HCT116 (cell line): ENCODE data around the gene ADAP2. TPM values are rescaled to one million over a fixed set of nuclear protein-coding genes. Genes with fewer than 3 reads are reported as not detected.

Source experiments
- ATAC-seq: fragments of 200-7000 bp; cut with Tn5 transposase; 2 replicates; pipeline ENCODE4 v1.9.1; 2020; ENCODE audit warnings: mild to moderate bottlenecking, moderate library complexity
- BruUV-seq: library from RNA; stranded (reverse); fragments of 400-500 nt; replicated peaks from 2 replicates; lab custom pipeline; 2021; lab: Mats Ljungman, UMichigan
- CTCF ChIA-PET: fragments of 300-600 bp; sonication (Branson Sonifier 250); formaldehyde crosslinking; loops from one replicate; lab custom pipeline; 2021; ENCODE audit warnings: antibody characterized with exemption; lab: Charles Lee
- POLR2A ChIA-PET: fragments of 300-600, 350-600 bp; sonication (Branson Sonifier 250); formaldehyde crosslinking; loops from one replicate; lab custom pipeline; 2021; ENCODE audit warnings: antibody characterized with exemption; lab: Charles Lee
- RAD21 ChIA-PET, 2 experiments: fragments of 300-600 bp; sonication (Branson Sonifier 250); formaldehyde crosslinking; loops; one replicate each; lab custom pipeline; 2023; ENCODE audit warnings: low total read pairs in 2 of 2; ENCODE audit not compliant: uncharacterized antibody in 2 of 2, unreplicated experiment in 2 of 2, low non-redundant PET in 1 of 2; lab: Charles Lee
- DNase-seq: peaks from one replicate; pipeline ENCODE4 v3.0.0-alpha.2; 2010; ENCODE audit warnings: low read depth, low spot score
- H2AFZ ChIP-seq: fragments of 200-600 bp; shearing (Covaris generic), sonication (generic); 2 replicates; pipeline ENCODE4 v1.6.1; 2017; ENCODE audit warnings: low read depth, mixed run types, mixed read lengths, antibody characterized with exemption, low read length; ENCODE audit not compliant: poor library complexity, severe bottlenecking
- H3K27ac ChIP-seq: 2 replicates; pipeline ENCODE4 v1.5.1; 2012; ENCODE audit warnings: low read depth, low read length
- H3K27me3 ChIP-seq: fragments of 200-600 bp; sonication (generic); 2 replicates; pipeline ENCODE4 v1.6.1; 2016; ENCODE audit warnings: mixed run types, low read length, mixed read lengths; ENCODE audit not compliant: insufficient read depth
- H3K36me3 ChIP-seq, 2 experiments: fragments of 200-500 bp in 1 of 2; fragments of 200-600 bp in 1 of 2; sonication (Bioruptor generic) in 1 of 2; sonication (generic) in 1 of 2; 2 replicates each; pipeline versions ENCODE4 v1.5.1 to v1.6.1; 2014 to 2016; ENCODE audit warnings: low read length in 2 of 2, inconsistent platforms in 1 of 2, mixed read lengths in 1 of 2, mixed run types in 1 of 2; ENCODE audit not compliant: insufficient read depth in 2 of 2, control insufficient read depth in 1 of 2
- H3K4me1 ChIP-seq, 2 experiments: fragments of 200-600 bp in 1 of 2; sonication (generic) in 1 of 2; 2 replicates each; pipeline versions ENCODE4 v1.5.1 to v1.6.1; 2012 to 2017; ENCODE audit warnings: low read length in 2 of 2, inconsistent platforms in 1 of 2, mild to moderate bottlenecking in 1 of 2, mixed read lengths in 1 of 2, mixed run types in 1 of 2, moderate library complexity in 1 of 2; ENCODE audit not compliant: insufficient read depth in 2 of 2, control insufficient read depth in 1 of 2
- H3K4me2 ChIP-seq: fragments of 200-600 bp; sonication (generic); 2 replicates; pipeline ENCODE4 v1.6.1; 2017; ENCODE audit warnings: mixed run types, low read length, mixed read lengths
- H3K4me3 ChIP-seq, 2 experiments: fragments of 200-600 bp in 1 of 2; sonication (generic) in 1 of 2; replicated peaks in 1 of 2; 2 replicates each; pipeline ENCODE4 v1.5.1; 2011 to 2016; ENCODE audit warnings: low read length in 2 of 2, control low read depth in 1 of 2, low read depth in 1 of 2, mild to moderate bottlenecking in 1 of 2, mixed read lengths in 1 of 2, mixed run types in 1 of 2
- H3K79me2 ChIP-seq: fragments of 200-600 bp; sonication (generic); 2 replicates; pipeline ENCODE4 v1.6.1; 2017; ENCODE audit warnings: mild to moderate bottlenecking, mixed run types, low read length, moderate library complexity, mixed read lengths; ENCODE audit not compliant: insufficient read depth
- H3K9ac ChIP-seq: fragments of 200-600 bp; sonication (generic); 2 replicates; pipeline ENCODE4 v1.6.1; 2016; ENCODE audit warnings: low read length, mixed read lengths
- H3K9me2 ChIP-seq: fragments of 200-600 bp; sonication (generic), shearing (Covaris generic); 2 replicates; pipeline ENCODE4 v1.6.1; 2017; ENCODE audit warnings: mixed run types, mild to moderate bottlenecking, moderate library complexity; ENCODE audit not compliant: insufficient read depth
- H3K9me3 ChIP-seq, 2 experiments: fragments of 200-500 bp in 1 of 2; fragments of 200-600 bp in 1 of 2; sonication (Bioruptor generic) in 1 of 2; sonication (generic) in 1 of 2; 2 replicates each; pipeline ENCODE4 v1.6.1; 2014 to 2017; ENCODE audit warnings: low read length in 2 of 2, mixed read lengths in 2 of 2, inconsistent platforms in 1 of 2, low read depth in 1 of 2, mild to moderate bottlenecking in 1 of 2, mixed run types in 1 of 2, moderate library complexity in 1 of 2; ENCODE audit not compliant: control insufficient read depth in 1 of 2, insufficient read depth in 1 of 2
- H4K20me1 ChIP-seq: fragments of 200-600 bp; sonication (generic), shearing (Covaris generic); 2 replicates; pipeline ENCODE4 v1.6.1; 2017; ENCODE audit warnings: mixed run types, mild to moderate bottlenecking, moderate library complexity; ENCODE audit not compliant: insufficient read depth
- CBX3 ChIP-seq: IDR thresholded peaks from 2 replicates; pipeline ENCODE4 v1.6.1; 2012; ENCODE audit warnings: low read depth
- CEBPB ChIP-seq: IDR thresholded peaks from 2 replicates; pipeline ENCODE4 v1.6.1; 2012; ENCODE audit warnings: low read depth
- EGR1 ChIP-seq: IDR thresholded peaks from 2 replicates; pipeline ENCODE4 v1.6.1; 2012; ENCODE audit warnings: low read depth
- ELF1 ChIP-seq: IDR thresholded peaks from 2 replicates; pipeline ENCODE4 v1.6.1; 2012; ENCODE audit warnings: low read depth, borderline replicate concordance
- EZH2 ChIP-seq: fragments of 200-600 bp; sonication (generic); IDR thresholded peaks from 2 replicates; pipeline ENCODE4 v1.6.1; 2017; ENCODE audit warnings: antibody characterized with exemption, mixed run types
- EZH2phosphoT487 ChIP-seq: fragments of 200-600 bp; IDR thresholded peaks from 2 replicates; pipeline ENCODE4 v1.6.1; 2018; ENCODE audit warnings: antibody characterized with exemption, borderline replicate concordance
- JUND ChIP-seq: IDR thresholded peaks from 2 replicates; pipeline ENCODE4 v1.6.1; 2012
- POLR2A ChIP-seq: IDR thresholded peaks from 2 replicates; pipeline ENCODE4 v1.7.0; 2011; ENCODE audit warnings: borderline replicate concordance; ENCODE audit not compliant: insufficient read depth, insufficient read length; ENCODE audit errors: extremely low read depth
- POLR2AphosphoS5 ChIP-seq: IDR thresholded peaks from 2 replicates; pipeline ENCODE4 v1.6.1; 2011; ENCODE audit warnings: mild to moderate bottlenecking, low read depth, low read length, moderate library complexity
- RAD21 ChIP-seq: IDR thresholded peaks from 2 replicates; pipeline ENCODE4 v1.6.1; 2012; ENCODE audit warnings: low read depth, mild to moderate bottlenecking
- SIN3A ChIP-seq: IDR thresholded peaks from 2 replicates; pipeline ENCODE4 v1.6.1; 2012; ENCODE audit warnings: low read depth
- SP1 ChIP-seq: IDR thresholded peaks from 2 replicates; pipeline ENCODE4 v1.6.1; 2012; ENCODE audit warnings: low read depth
- SRF ChIP-seq: IDR thresholded peaks from 2 replicates; pipeline ENCODE4 v1.6.1; 2012; ENCODE audit warnings: low read depth
- YY1 ChIP-seq: IDR thresholded peaks from 2 replicates; pipeline ENCODE4 v1.6.1; 2011; ENCODE audit warnings: low read length, low read depth, moderate library complexity, mild to moderate bottlenecking; ENCODE audit not compliant: insufficient replicate concordance; ENCODE audit errors: extremely low read depth
- ZFX ChIP-seq: fragments of 450-650 bp; IDR thresholded peaks from 2 replicates; pipeline ENCODE4 v1.6.1; 2017
- ZNF274 ChIP-seq: fragments of 200-500 bp; sonication (Bioruptor generic); IDR thresholded peaks from 2 replicates; pipeline ENCODE4 v1.6.1; 2014; ENCODE audit warnings: mild to moderate bottlenecking, low read depth, low read length, inconsistent platforms
- intact Hi-C: fragments of 100-400 bp; cut with micrococcal nuclease; formaldehyde crosslinking; loops from 2 replicates; pipeline ENCODE4 v1.10.0; 2022
- total RNA-seq: library from RNA; stranded (reverse); gene quantifications from one replicate; pipeline ENCODE4 v1.2.1, GENCODE V29; 2021; ENCODE audit not compliant: unreplicated experiment
- TF ChIP-seq, protein P1 (sequence below): IDR thresholded peaks from 2 replicates; pipeline ENCODE4 v1.6.1; 2012
- TF ChIP-seq, protein P2 (sequence below): IDR thresholded peaks from 2 replicates; pipeline ENCODE4 v1.6.1; 2012
- TF ChIP-seq, protein P3 (sequence below), 3 experiments: fragments of 200-600 bp in 1 of 3; sonication (generic) in 1 of 3; IDR thresholded peaks in 2 of 3; conservative IDR thresholded peaks in 1 of 3; 2 replicates each; pipeline ENCODE4 v1.5.1; 2012 to 2017; ENCODE audit warnings: low read depth in 2 of 3, low read length in 2 of 3, antibody characterized with exemption in 1 of 3, borderline replicate concordance in 1 of 3, control low read depth in 1 of 3, mild to moderate bottlenecking in 1 of 3, mixed read lengths in 1 of 3, mixed run types in 1 of 3, moderate library complexity in 1 of 3; ENCODE audit not compliant: insufficient read depth in 1 of 3
- TF ChIP-seq, protein P4 (sequence below): IDR thresholded peaks from 2 replicates; pipeline ENCODE4 v1.6.1; 2012; ENCODE audit warnings: low read depth

Gene ADAP2
- total RNA-seq, 1 experiment from 2014 or later = 17.2 TPM

DNA sequence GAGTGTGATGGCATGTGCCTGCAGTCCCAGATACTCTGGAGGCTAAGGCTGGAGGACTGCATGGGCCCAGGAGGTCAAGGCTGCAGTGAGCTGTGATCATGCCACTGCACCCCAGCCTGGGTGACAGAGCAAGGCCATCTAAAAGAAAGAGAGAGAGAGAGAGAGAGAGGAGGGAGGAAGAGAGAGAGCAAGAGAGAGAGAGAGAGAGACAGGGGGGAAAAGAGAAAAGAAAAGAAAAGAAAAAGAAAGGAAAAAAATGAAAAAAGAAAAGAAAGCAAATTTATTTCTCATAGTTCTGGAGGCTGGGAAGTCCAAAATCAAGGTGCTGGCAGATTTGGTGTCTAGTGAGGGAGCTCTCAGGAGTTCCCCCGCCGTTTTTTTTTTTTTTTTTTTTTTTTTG, 82.4 kb downstream of the ADAP2 start:
- no peak overlapping the region for H2AFZ ChIP-seq
- CTCF ChIA-PET = no interaction called here
- RAD21 ChIA-PET = no interaction called here

More for the DNA sequence above, 82.4 kb downstream of the ADAP2 start:
- Histone ChIP-seq H4K20me1 (no peaks in the 10 kb centered on the region), H3K9me3 (no peaks in the 10 kb centered on the region), H3K36me3 (no peaks in the 10 kb centered on the region; a peak in 1 of 4 replicates), H3K27me3 (no peaks in the 10 kb centered on the region), H3K9me2 (no peaks in the 10 kb centered on the region), H3K4me2 (no peak overlapping the region), H3K4me1 (no peaks in the 10 kb centered on the region), H3K9ac (no peak overlapping the region), H3K27ac (no peak overlapping the region), H3K4me3 (no peak overlapping the region), H3K79me2 (no peaks in the 10 kb centered on the region)
- POLR2A ChIA-PET = no interaction called here
- intact Hi-C loops = no loop called here
- ATAC-seq (no peak), DNase-seq (no peak)
- no TSS peak for BruUV-seq
- TF ChIP-seq YY1 (no peak), ZFX (no peak), JUND (no peak), EGR1 (no peak), SP1 (no peak), SRF (no peak), EZH2phosphoT487 (no peak), POLR2AphosphoS5 (no peak), ZNF274 (no peak), CBX3 (no peak), EZH2 (no peak), SIN3A (no peak), CEBPB (no peak), POLR2A (no peak), ELF1 (no peak), RAD21 (no peak)
- TF ChIP-seq, protein P1, sequence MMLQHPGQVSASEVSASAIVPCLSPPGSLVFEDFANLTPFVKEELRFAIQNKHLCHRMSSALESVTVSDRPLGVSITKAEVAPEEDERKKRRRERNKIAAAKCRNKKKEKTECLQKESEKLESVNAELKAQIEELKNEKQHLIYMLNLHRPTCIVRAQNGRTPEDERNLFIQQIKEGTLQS = no peak
- TF ChIP-seq, protein P2, sequence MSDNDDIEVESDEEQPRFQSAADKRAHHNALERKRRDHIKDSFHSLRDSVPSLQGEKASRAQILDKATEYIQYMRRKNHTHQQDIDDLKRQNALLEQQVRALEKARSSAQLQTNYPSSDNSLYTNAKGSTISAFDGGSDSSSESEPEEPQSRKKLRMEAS = no peak
- TF ChIP-seq, protein P3, sequence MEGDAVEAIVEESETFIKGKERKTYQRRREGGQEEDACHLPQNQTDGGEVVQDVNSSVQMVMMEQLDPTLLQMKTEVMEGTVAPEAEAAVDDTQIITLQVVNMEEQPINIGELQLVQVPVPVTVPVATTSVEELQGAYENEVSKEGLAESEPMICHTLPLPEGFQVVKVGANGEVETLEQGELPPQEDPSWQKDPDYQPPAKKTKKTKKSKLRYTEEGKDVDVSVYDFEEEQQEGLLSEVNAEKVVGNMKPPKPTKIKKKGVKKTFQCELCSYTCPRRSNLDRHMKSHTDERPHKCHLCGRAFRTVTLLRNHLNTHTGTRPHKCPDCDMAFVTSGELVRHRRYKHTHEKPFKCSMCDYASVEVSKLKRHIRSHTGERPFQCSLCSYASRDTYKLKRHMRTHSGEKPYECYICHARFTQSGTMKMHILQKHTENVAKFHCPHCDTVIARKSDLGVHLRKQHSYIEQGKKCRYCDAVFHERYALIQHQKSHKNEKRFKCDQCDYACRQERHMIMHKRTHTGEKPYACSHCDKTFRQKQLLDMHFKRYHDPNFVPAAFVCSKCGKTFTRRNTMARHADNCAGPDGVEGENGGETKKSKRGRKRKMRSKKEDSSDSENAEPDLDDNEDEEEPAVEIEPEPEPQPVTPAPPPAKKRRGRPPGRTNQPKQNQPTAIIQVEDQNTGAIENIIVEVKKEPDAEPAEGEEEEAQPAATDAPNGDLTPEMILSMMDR (IDR thresholded peaks at IDR 0.05 in 2 of 3, conservative IDR thresholded peaks at IDR 0.05 in 1 of 3; ENCODE audit: borderline replicate concordance in 1 of 3, insufficient read depth in 1 of 3, low read depth in 2 of 3, low read length in 2 of 3) = no peak
- TF ChIP-seq, protein P4, sequence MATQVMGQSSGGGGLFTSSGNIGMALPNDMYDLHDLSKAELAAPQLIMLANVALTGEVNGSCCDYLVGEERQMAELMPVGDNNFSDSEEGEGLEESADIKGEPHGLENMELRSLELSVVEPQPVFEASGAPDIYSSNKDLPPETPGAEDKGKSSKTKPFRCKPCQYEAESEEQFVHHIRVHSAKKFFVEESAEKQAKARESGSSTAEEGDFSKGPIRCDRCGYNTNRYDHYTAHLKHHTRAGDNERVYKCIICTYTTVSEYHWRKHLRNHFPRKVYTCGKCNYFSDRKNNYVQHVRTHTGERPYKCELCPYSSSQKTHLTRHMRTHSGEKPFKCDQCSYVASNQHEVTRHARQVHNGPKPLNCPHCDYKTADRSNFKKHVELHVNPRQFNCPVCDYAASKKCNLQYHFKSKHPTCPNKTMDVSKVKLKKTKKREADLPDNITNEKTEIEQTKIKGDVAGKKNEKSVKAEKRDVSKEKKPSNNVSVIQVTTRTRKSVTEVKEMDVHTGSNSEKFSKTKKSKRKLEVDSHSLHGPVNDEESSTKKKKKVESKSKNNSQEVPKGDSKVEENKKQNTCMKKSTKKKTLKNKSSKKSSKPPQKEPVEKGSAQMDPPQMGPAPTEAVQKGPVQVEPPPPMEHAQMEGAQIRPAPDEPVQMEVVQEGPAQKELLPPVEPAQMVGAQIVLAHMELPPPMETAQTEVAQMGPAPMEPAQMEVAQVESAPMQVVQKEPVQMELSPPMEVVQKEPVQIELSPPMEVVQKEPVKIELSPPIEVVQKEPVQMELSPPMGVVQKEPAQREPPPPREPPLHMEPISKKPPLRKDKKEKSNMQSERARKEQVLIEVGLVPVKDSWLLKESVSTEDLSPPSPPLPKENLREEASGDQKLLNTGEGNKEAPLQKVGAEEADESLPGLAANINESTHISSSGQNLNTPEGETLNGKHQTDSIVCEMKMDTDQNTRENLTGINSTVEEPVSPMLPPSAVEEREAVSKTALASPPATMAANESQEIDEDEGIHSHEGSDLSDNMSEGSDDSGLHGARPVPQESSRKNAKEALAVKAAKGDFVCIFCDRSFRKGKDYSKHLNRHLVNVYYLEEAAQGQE = no peak
